Mucosa of stomach (tissue), 1 donor: Measurements from ENCODE around the gene BNC1.

ENCODE experiments used
- H3K27me3 ChIP-seq: one replicate; pipeline ENCODE4 v1.7.0; 2013; ENCODE audit warnings: mild to moderate bottlenecking, low read length; ENCODE audit not compliant: control insufficient read depth, insufficient read depth
- H3K36me3 ChIP-seq: one replicate; pipeline ENCODE4 v1.7.0; 2013; ENCODE audit warnings: low read length; ENCODE audit not compliant: control insufficient read depth, insufficient read depth
- H3K4me1 ChIP-seq: one replicate; pipeline ENCODE4 v1.7.0; 2013; ENCODE audit warnings: mild to moderate bottlenecking, low read length; ENCODE audit not compliant: control insufficient read depth, insufficient read depth
- H3K4me3 ChIP-seq: one replicate; pipeline ENCODE4 v1.7.0; 2013; ENCODE audit warnings: low read length
- H3K9ac ChIP-seq: one replicate; pipeline ENCODE4 v1.7.0; 2013; ENCODE audit warnings: mild to moderate bottlenecking, low read length, moderate library complexity
- H3K9me3 ChIP-seq: one replicate; pipeline ENCODE4 v1.7.0; 2013; ENCODE audit warnings: mild to moderate bottlenecking, low read length, moderate library complexity; ENCODE audit not compliant: control insufficient read depth
- donor health status: Pancreatic carcinoma.

Gene BNC1

GRCh38 chr15:83219026-83219425 lies 65.4 kb downstream of the BNC1 start:
- no peaks in the 10 kb centered on the region for H3K9me3 ChIP-seq
- no peak overlapping the region for H3K4me3 ChIP-seq
- H3K9ac ChIP-seq = no peak overlapping the region
- H3K36me3 ChIP-seq = no peaks in the 10 kb centered on the region
- no peaks in the 10 kb centered on the region for H3K27me3 ChIP-seq
- H3K4me1 ChIP-seq = no peaks in the 10 kb centered on the region

GRCh38 chr15:83215306-83215705 lies 69.2 kb downstream of the BNC1 start:
- H3K4me3 ChIP-seq = no peak overlapping the region
- no peak overlapping the region for H3K9ac ChIP-seq
- no peaks in the 10 kb centered on the region for H3K9me3 ChIP-seq
- H3K4me1 ChIP-seq = no peaks in the 10 kb centered on the region
- no peaks in the 10 kb centered on the region for H3K36me3 ChIP-seq
- no peaks in the 10 kb centered on the region for H3K27me3 ChIP-seq

GRCh38 chr15:83210619-83211018 lies 73.8 kb downstream of the BNC1 start:
- peaks cover 21% of the 10 kb centered on the region for H3K27me3 ChIP-seq
- no peak overlapping the region for H3K9ac ChIP-seq
- no peaks in the 10 kb centered on the region for H3K36me3 ChIP-seq
- H3K4me3 ChIP-seq = no peak overlapping the region
- no peaks in the 10 kb centered on the region for H3K4me1 ChIP-seq
- H3K9me3 ChIP-seq = no peaks in the 10 kb centered on the region

GRCh38 chr15:83209333-83209732 lies 75.1 kb downstream of the BNC1 start:
- no peak overlapping the region for H3K4me3 ChIP-seq
- H3K9ac ChIP-seq = no peak overlapping the region
- no peaks in the 10 kb centered on the region for H3K9me3 ChIP-seq
- peaks cover 21% of the 10 kb centered on the region for H3K27me3 ChIP-seq
- no peaks in the 10 kb centered on the region for H3K36me3 ChIP-seq
- H3K4me1 ChIP-seq = no peaks in the 10 kb centered on the region

GRCh38 chr15:83208367-83208661 lies 76.2 kb downstream of the BNC1 start:
- Histone ChIP-seq H3K4me3 (no peak overlapping the region), H3K4me1 (no peaks in the 10 kb centered on the region), H3K27me3 (peaks cover 21% of the 10 kb centered on the region), H3K9me3 (no peaks in the 10 kb centered on the region), H3K9ac (no peak overlapping the region), H3K36me3 (no peaks in the 10 kb centered on the region)

GRCh38 chr15:83207660-83208366 lies 76.7 kb downstream of the BNC1 start, which contains the start of gene HDGFL3:
TSS of gene HDGFL3 (minus strand) at chr15:83207823. CDS start at chr15:83207414, 409 bp downstream.
- H3K9me3 ChIP-seq = no peaks in the 10 kb centered on the region
- peak within 1 kb of the TSS; percentile 16 for H3K4me3 ChIP-seq
- H3K27me3 ChIP-seq = peaks cover 21% of the 10 kb centered on the region
- H3K4me1 ChIP-seq = no peaks in the 10 kb centered on the region
- H3K36me3 ChIP-seq = no peaks in the 10 kb centered on the region
- H3K9ac ChIP-seq = peak within 1 kb of the TSS; percentile 53

GRCh38 chr15:83207009-83207659 lies 77.3 kb downstream of the BNC1 start:
- Histone ChIP-seq H3K9ac (peak overlapping the region; percentile 53), H3K4me1 (no peaks in the 10 kb centered on the region), H3K36me3 (no peaks in the 10 kb centered on the region), H3K27me3 (peaks cover 21% of the 10 kb centered on the region), H3K9me3 (no peaks in the 10 kb centered on the region), H3K4me3 (peak overlapping the region; percentile 16)

- H3K9me3 ChIP-seq = no peaks in the 10 kb centered on the region
- no peaks in the 10 kb centered on the region for H3K4me1 ChIP-seq
Observed at GRCh38 chr15:83206526-83207008, 77.9 kb downstream of the BNC1 start.

More at GRCh38 chr15:83206526-83207008, 77.9 kb downstream of the BNC1 start:
- peak overlapping the region; percentile 16 for H3K4me3 ChIP-seq
- H3K36me3 ChIP-seq = no peaks in the 10 kb centered on the region
- H3K27me3 ChIP-seq = peaks cover 21% of the 10 kb centered on the region
- H3K9ac ChIP-seq = peak overlapping the region; percentile 53
